Kidney epithelial cell (primary cell): ENCODE measurements around the gene SART1. TPM values are rescaled to one million over a fixed set of nuclear protein-coding genes. Genes with fewer than 3 reads are reported as not detected.
"Not testable (repeated sequence)": the region's sequence is repeated elsewhere in the genome, so short reads cannot be mapped to it uniquely, and the experiment has no call there.

Experiments used
- DNase-seq: peaks from one replicate; pipeline ENCODE4 v3.0.0-alpha.2; 2010; ENCODE audit warnings: low read depth
- H3K27me3 ChIP-seq: 2 replicates; pipeline ENCODE4 v1.6.0; 2011; ENCODE audit warnings: low read length; ENCODE audit not compliant: control insufficient read depth, insufficient read depth
- H3K36me3 ChIP-seq: 2 replicates; pipeline ENCODE4 v1.5.1; 2011; ENCODE audit warnings: low read length; ENCODE audit not compliant: control insufficient read depth, insufficient read depth
- H3K4me3 ChIP-seq: 2 replicates; pipeline ENCODE4 v1.5.1; 2011; ENCODE audit warnings: low read depth, mild to moderate bottlenecking, control low read depth, low read length
- total RNA-seq: library from RNA; depleted of rRNA; stranded (reverse); fragments of >200 nt; gene quantifications from 2 replicates; pipeline ENCODE4 v1.2.3, GENCODE V29; 2015
- TF ChIP-seq, protein P1 (sequence below): IDR thresholded peaks from 2 replicates; pipeline ENCODE4 v1.5.1; 2011; ENCODE audit warnings: mild to moderate bottlenecking, moderate library complexity, low read length, control low read depth, inconsistent platforms; ENCODE audit not compliant: insufficient read depth, poor library complexity, severe bottlenecking

The SART1 gene
- total RNA-seq, 1 donor from 2014 or later: 32.6 TPM

DNA sequence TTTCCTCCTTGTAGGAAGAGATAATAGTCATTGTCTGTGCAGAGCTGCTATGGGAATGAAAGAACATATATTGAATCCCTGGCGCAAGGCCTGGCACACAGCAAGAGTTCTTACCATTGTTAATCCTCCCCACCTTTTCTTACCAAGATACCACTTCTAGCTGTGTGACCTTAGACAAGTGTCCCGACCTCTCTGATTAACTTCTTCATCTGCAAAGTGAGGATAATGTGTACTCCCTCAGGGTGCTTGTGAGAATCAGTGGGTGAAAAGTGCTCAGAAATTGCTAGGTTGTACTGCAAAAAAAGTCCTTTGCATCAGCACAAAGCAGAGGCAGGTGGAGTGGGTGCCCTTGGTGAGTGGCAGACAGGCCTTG, 46.5 kb downstream of the SART1 start:
- no peak for DNase-seq
- Histone ChIP-seq H3K4me3 (no peak overlapping the region), H3K27me3 (peaks cover 2% of the 10 kb centered on the region), H3K36me3 (no peaks in the 10 kb centered on the region)
- TF ChIP-seq, protein P1, sequence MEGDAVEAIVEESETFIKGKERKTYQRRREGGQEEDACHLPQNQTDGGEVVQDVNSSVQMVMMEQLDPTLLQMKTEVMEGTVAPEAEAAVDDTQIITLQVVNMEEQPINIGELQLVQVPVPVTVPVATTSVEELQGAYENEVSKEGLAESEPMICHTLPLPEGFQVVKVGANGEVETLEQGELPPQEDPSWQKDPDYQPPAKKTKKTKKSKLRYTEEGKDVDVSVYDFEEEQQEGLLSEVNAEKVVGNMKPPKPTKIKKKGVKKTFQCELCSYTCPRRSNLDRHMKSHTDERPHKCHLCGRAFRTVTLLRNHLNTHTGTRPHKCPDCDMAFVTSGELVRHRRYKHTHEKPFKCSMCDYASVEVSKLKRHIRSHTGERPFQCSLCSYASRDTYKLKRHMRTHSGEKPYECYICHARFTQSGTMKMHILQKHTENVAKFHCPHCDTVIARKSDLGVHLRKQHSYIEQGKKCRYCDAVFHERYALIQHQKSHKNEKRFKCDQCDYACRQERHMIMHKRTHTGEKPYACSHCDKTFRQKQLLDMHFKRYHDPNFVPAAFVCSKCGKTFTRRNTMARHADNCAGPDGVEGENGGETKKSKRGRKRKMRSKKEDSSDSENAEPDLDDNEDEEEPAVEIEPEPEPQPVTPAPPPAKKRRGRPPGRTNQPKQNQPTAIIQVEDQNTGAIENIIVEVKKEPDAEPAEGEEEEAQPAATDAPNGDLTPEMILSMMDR: no peak

DNA sequence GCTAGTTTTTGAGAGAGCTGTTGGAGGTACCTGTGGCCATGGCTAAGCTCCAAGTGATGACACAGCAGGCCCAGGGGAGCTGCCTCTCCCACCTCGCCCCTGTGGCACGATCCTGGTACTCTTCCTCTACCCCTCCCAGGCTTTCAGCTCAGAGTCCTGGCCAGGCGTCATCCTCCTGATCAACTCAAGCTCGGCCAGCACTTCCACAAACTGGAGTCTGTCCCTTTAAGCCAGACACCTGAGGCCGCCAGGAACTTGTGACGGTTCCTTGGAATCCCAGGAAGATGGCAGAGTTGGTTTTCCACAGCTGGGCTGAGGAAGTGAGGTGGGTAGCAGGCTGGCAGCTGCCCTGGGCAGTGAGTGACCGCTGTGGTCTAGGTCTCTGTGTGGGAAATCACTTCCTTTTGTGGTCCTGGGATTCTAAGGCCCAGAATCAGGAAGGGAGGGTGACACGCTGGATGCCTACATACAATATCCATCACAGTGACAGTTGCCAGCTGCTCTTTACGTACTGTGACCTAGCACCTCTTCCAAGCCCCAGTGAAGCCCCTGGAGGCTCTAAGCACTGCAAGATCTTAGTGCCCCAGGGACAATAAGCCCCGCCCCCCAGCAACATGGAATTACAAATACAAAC, 47.1 kb downstream of the SART1 start:
- Histone ChIP-seq H3K36me3 (no peaks in the 10 kb centered on the region), H3K27me3 (peaks cover 2% of the 10 kb centered on the region), H3K4me3 (no peak overlapping the region)
- no peak for DNase-seq
- TF ChIP-seq, protein P1: no peak

DNA sequence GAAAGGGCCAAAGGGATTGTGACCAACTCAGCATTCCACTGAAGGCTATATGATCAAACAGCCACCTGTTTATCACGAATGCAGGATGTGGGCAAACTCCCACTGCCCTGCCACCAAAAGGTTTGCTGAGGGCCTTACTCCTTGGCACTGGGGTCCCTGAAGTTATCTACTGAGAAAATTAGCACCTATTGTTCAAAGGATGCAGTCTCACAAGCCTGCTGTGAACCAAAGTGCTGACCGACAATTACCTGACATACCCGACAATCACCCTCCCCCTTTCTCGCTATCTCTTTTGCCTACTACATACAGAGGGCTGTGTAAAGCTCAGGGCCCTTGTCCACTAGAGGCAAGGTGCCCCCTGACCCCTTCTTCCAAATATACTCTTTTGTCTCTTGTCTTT, 48.5 kb downstream of the SART1 start:
- H3K36me3 ChIP-seq, H3K4me3 ChIP-seq, H3K27me3 ChIP-seq, DNase-seq: not testable (repeated sequence)

DNA sequence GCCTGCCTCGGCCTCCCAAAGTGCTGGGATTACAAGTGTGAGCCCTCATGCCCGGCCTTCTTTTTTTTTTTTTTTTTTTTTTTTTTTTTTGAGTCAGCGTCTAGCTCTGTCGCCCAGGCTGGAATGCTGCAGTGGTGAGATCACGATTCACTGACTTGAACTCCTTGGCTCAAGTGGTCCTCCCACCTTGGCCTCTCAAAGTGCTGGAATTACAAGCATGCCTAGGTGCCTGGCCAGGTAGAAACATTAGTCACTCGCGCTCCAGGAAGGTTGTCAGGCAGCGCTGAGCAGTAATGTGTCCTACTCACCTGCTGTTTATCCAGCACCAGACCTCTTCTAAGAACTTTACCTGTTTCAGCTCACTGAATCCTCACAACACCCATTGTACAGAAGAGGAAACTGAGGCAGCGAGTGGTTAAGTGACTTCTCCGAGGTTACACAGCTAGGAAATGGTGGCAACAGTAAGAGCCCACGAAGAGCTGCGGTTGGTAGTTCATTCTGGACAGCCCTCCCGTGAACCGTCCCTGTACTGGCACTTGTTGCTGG, 49.8 kb downstream of the SART1 start:
- H3K4me3 ChIP-seq: no peak overlapping the region
- peak; percentile 89 for DNase-seq

DNA sequence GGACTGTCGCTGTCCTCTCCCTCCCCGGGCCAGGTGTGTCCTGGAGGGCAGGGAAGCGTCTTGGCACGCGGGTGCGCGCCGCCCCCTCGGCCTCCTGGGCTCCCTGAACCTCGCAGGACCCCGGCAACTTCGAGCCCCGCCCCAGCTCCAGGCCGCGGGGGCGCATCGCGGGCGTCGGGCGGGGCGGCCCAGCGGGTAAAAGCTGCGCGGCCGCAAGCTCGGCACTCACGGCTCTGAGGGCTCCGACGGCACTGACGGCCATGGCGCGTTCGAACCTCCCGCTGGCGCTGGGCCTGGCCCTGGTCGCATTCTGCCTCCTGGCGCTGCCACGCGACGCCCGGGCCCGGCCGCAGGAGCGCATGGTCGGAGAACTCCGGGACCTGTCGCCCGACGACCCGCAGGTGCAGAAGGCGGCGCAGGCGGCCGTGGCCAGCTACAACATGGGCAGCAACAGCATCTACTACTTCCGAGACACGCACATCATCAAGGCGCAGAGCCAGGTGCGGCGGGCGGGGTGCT, 50.3 kb downstream of the SART1 start, which contains the start of gene CST6:
TSS of gene CST6 (plus strand) at position 224 of the 519 bp plus-strand sequence. CDS start at position 261, 37 bp downstream.
- DNase-seq: no peak
- Histone ChIP-seq H3K27me3 (peaks cover 2% of the 10 kb centered on the region), H3K4me3 (peak within 1 kb of the TSS; percentile 2), H3K36me3 (no peaks in the 10 kb centered on the region)
- TF ChIP-seq, protein P1: no peak

More for the DNA sequence above, 49.8 kb downstream of the SART1 start:
- TF ChIP-seq, protein P1: no peak
- H3K36me3 ChIP-seq: no peaks in the 10 kb centered on the region
- H3K27me3 ChIP-seq: peaks cover 2% of the 10 kb centered on the region

DNA sequence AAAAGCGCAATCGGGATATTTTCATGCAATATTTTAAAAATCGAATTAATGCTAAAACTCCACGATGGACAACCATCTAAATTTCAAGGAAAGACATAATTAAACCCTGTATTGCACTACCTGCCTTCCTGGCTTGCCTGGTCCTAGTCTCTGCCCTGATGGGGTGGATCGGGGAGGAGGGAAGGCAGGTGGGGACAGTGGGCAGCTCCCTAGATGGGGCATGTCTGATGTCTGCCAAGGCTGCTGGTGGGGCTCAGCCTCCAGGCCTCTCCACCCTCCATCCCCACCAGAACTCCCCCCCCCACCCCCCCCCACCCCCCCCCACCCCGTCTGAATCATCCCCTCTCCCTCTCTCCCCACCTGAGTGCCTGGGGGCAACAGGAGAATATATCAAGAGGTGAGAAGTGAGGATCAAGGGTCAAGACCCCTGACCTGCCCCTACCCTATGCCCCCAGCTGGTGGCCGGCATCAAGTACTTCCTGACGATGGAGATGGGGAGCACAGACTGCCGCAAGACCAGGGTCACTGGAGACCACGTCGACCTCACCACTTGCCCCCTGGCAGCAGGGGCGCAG, 50.9 kb downstream of the SART1 start:
- TF ChIP-seq, protein P1: no peak

More for the DNA sequence above, 50.9 kb downstream of the SART1 start:
- DNase-seq: no peak
- H3K27me3 ChIP-seq: peaks cover 2% of the 10 kb centered on the region
- no peak overlapping the region for H3K4me3 ChIP-seq
- H3K36me3 ChIP-seq: no peaks in the 10 kb centered on the region
